Activated CD8-positive, alpha-beta memory T cell treated with anti-CD3 and anti-CD28 coated beads, Interleukin-2, amount 50 U/mL, for 1 hour (primary cell): ENCODE measurements around the gene LYZL1.
"Not testable (repeated sequence)": the region's sequence is repeated elsewhere in the genome, so short reads cannot be mapped to it uniquely, and the experiment has no call there.

ENCODE experiments used
- DNase-seq: peaks from one replicate; pipeline ENCODE4 v3.0.0-alpha.2; 2020; ENCODE audit errors: extremely low read depth

LYZL1 gene

GRCh38 chr10:29288906-29289305 lies at the start of gene LYZL1:
TSS of gene LYZL1 (plus strand) at chr10:29289070. CDS start at chr10:29291868, 2,798 bp downstream.
- not testable (repeated sequence) for DNase-seq

GRCh38 chr10:29239569-29240472 lies 49.0 kb upstream of the LYZL1 start:
- DNase-seq, result no peak

GRCh38 chr10:29240986-29241660 lies 47.7 kb upstream of the LYZL1 start:
- DNase-seq, result no peak

- no peak for DNase-seq
Measured at GRCh38 chr10:29241925-29242324, 46.9 kb upstream of the LYZL1 start.

- no peak for DNase-seq
Measured at GRCh38 chr10:29243066-29243465, 45.8 kb upstream of the LYZL1 start.

GRCh38 chr10:29243750-29244149 lies 45.1 kb upstream of the LYZL1 start:
- no peak for DNase-seq

GRCh38 chr10:29244978-29245377 lies 43.9 kb upstream of the LYZL1 start:
- no peak for DNase-seq

- DNase-seq, result no peak
Measured at GRCh38 chr10:29245476-29245875, 43.4 kb upstream of the LYZL1 start.

GRCh38 chr10:29246449-29246848 lies 42.4 kb upstream of the LYZL1 start:
- no peak for DNase-seq

GRCh38 chr10:29248158-29248557 lies 40.7 kb upstream of the LYZL1 start:
- no peak for DNase-seq

GRCh38 chr10:29249018-29249417 lies 39.9 kb upstream of the LYZL1 start:
- DNase-seq, result no peak

- DNase-seq, result no peak
Measured at GRCh38 chr10:29250066-29250465, 38.8 kb upstream of the LYZL1 start.

GRCh38 chr10:29252811-29253689 lies 35.8 kb upstream of the LYZL1 start:
- no peak for DNase-seq

- DNase-seq, result no peak
Measured at GRCh38 chr10:29253690-29254029, 35.2 kb upstream of the LYZL1 start.

GRCh38 chr10:29254123-29255046 lies 34.5 kb upstream of the LYZL1 start:
- DNase-seq, result no peak

- DNase-seq, result no peak
Measured at GRCh38 chr10:29255104-29255503, 33.8 kb upstream of the LYZL1 start.

GRCh38 chr10:29256019-29256418 lies 32.9 kb upstream of the LYZL1 start:
- DNase-seq, result no peak

GRCh38 chr10:29256586-29256985 lies 32.3 kb upstream of the LYZL1 start:
- DNase-seq, result no peak

GRCh38 chr10:29257106-29257783 lies 31.6 kb upstream of the LYZL1 start:
- no peak for DNase-seq

GRCh38 chr10:29257784-29258135 lies 31.1 kb upstream of the LYZL1 start:
- no peak for DNase-seq

GRCh38 chr10:29259498-29259897 lies 29.4 kb upstream of the LYZL1 start:
- no peak for DNase-seq
